Measurements from ENCODE around the gene AMACR. TPM values are rescaled to one million over a fixed set of nuclear protein-coding genes. Genes with fewer than 3 reads are reported as not detected.

Gene AMACR
- total and polyA plus RNA-seq, 2 of the 8 experiments (the other 6 are each of a cell fraction or from before 2014, with no cell fraction given): 9.1 to 12.6 TPM

- WGBS, 2 experiments (ENCODE audit: extremely low coverage in 1 of 2, insufficient coverage in 1 of 2, insufficient read length in 1 of 2, insufficient replicate concordance in 2 of 2, low coverage in 1 of 2, low lambda C conversion rate in 2 of 2, missing lambda C conversion rate in 1 of 2): 82% methylated on average over 12 of the region's 12 CpGs; no CpG with 5 or more reads in 1 of the 2 experiments
- Histone ChIP-seq H2AK5ac (ENCODE audit: low read depth, low read length) (no peak overlapping the region), H3K27ac (ENCODE audit: low read depth, low read length) (no peak overlapping the region), H3K79me1 (ENCODE audit: low read depth, low read length) (no peaks in the 10 kb centered on the region), H3K4me1 (replicated peaks in 1 of 4; ENCODE audit: control insufficient read depth in 3 of 4, insufficient read depth in 4 of 4, low read length in 3 of 4) (peaks cover 0 to 2% (median under 1%) of the 10 kb centered on the region in 4 experiments; a peak in 1 of 7 replicates), H2BK15ac (ENCODE audit: low read length) (no peak overlapping the region), H3K79me2 (ENCODE audit: control insufficient read depth in 1 of 2, insufficient read depth in 2 of 2, low read length in 2 of 2) (no peaks in the 10 kb centered on the region), H3K14ac (ENCODE audit: insufficient read length) (no peak overlapping the region), H3K4ac (replicated peaks; ENCODE audit: insufficient read length, low read depth, low read length) (no peak overlapping the region), H2AFZ (ENCODE audit: low read length) (peak overlapping the region; percentile 87), H2BK120ac (replicated peaks; ENCODE audit: low read depth, low read length) (no peak overlapping the region), H2BK12ac (ENCODE audit: low read depth, low read length) (no peak overlapping the region), H4K91ac (replicated peaks; ENCODE audit: insufficient read length, low read length) (no peak overlapping the region), H3K23ac (ENCODE audit: insufficient read length) (no peak overlapping the region), H4K20me1 (replicated peaks in 1 of 2; ENCODE audit: control insufficient read depth in 1 of 2, insufficient read depth in 2 of 2, low read length in 2 of 2) (no peaks in the 10 kb centered on the region), H3K23me2 (ENCODE audit: low read depth, low read length) (no peaks in the 10 kb centered on the region), H3K9me3 (ENCODE audit: insufficient read depth in 2 of 2, low read depth in 1 of 2, low read length in 1 of 2) (no peaks in the 10 kb centered on the region), H3K56ac (replicated peaks; ENCODE audit: insufficient read length, low read depth, low read length) (no peak overlapping the region), H2BK5ac (ENCODE audit: low read depth, low read length) (no peak overlapping the region), H2BK20ac (ENCODE audit: low read length) (no peak overlapping the region), H3K36me3 (ENCODE audit: control insufficient read depth in 2 of 4, insufficient read depth in 4 of 4, low read length in 3 of 4) (no peaks in the 10 kb centered on the region), H3K4me2 (ENCODE audit: insufficient read depth in 1 of 2, low read depth in 2 of 2, low read length in 2 of 2) (no peak overlapping the region), H3K18ac (ENCODE audit: extremely low read depth, low read length) (no peak overlapping the region), H4K8ac (ENCODE audit: extremely low read depth, insufficient read depth, low read length) (no peak overlapping the region; the same call in 1 of the 2 replicates), H4K5ac (ENCODE audit: insufficient read length, low read depth, low read length) (no peak overlapping the region), H3K9ac (replicated peaks in 1 of 4; ENCODE audit: extremely low read depth in 1 of 4, low read depth in 3 of 4, low read length in 3 of 4) (no peak overlapping the region), H3K4me3 (ENCODE audit: extremely low read depth in 1 of 4, insufficient read depth in 2 of 4, low read depth in 3 of 4, low read length in 4 of 4) (no peak overlapping the region), H3K27me3 (replicated peaks in 1 of 4; ENCODE audit: control insufficient read depth in 3 of 4, extremely low read depth in 1 of 4, insufficient read depth in 3 of 4, low read length in 3 of 4) (no peaks in the 10 kb centered on the region)
- FAIRE-seq (no peak), DNase-seq (ENCODE audit: low read depth in 1 of 2, low spot score in 2 of 2) (no peak)
- TF ChIP-seq MAX (IDR thresholded peaks at IDR 0.05) (peak; percentile 44; the same call in 1 of the 2 replicates), SIRT6 (IDR thresholded peaks at IDR 0.05; ENCODE audit: low read length) (no peak), ASH2L (IDR thresholded peaks at IDR 0.05; ENCODE audit: low read length) (no peak), SIN3A (conservative IDR thresholded peaks at IDR 0.05 in 1 of 2, IDR thresholded peaks at IDR 0.05 in 1 of 2; ENCODE audit: low read depth in 1 of 2, low read length in 2 of 2) (no peak), SAP30 (IDR thresholded peaks at IDR 0.05; ENCODE audit: insufficient read depth, insufficient replicate concordance, low read length) (no peak), RNF2 (IDR thresholded peaks at IDR 0.05; ENCODE audit: borderline replicate concordance, low read depth, low read length, missing control alignments, poor library complexity, severe bottlenecking) (no peak), RAD21 (IDR thresholded peaks at IDR 0.05 in 1 of 2, conservative IDR thresholded peaks at IDR 0.05 in 1 of 2; ENCODE audit: low read depth in 2 of 2, low read length in 2 of 2) (no peak), MAFK (IDR thresholded peaks at IDR 0.05; ENCODE audit: low read depth, low read length) (peak; percentile 5; the same call in 1 of the 2 replicates)
- ChIA-PET POLR2A (ENCODE audit: partially characterized antibody) (no interaction called here), CTCF (ENCODE audit: partially characterized antibody) (interaction anchor here (0.8 to 1.4 kb wide), 3 partner anchors 9 to 355 kb away, joined by 3 to 4 read pairs (median 3); partner anchors contain the start of gene RXFP3)
Observed at GRCh38 chr5:33944543-33945132, 63.2 kb downstream of the AMACR start.

All from H1 (cell line).